Stimulated activated CD8-positive, alpha-beta memory T cell treated with anti-CD3 and anti-CD28 coated beads, Interleukin-4, amount 100 ng/mL, for 1 hour (primary cell): Measurements from ENCODE around the gene DHRSX.
"Not testable (repeated sequence)": the region's sequence is repeated elsewhere in the genome, so short reads cannot be mapped to it uniquely, and the experiment has no call there.

Source experiments
- DNase-seq, 2 donors: peaks; one replicate each; pipeline ENCODE4 v3.0.0-alpha.2; 2020; ENCODE audit warnings: low read depth in 2 of 2, low spot score in 1 of 2

Gene DHRSX

GRCh38 chrX:2266445-2267349 is 234.1 kb downstream of the DHRSX start:
- DNase-seq, result no peak

- not testable (repeated sequence) for DNase-seq
Measured at GRCh38 chrX:2265658-2266444, 234.9 kb downstream of the DHRSX start.

DNA sequence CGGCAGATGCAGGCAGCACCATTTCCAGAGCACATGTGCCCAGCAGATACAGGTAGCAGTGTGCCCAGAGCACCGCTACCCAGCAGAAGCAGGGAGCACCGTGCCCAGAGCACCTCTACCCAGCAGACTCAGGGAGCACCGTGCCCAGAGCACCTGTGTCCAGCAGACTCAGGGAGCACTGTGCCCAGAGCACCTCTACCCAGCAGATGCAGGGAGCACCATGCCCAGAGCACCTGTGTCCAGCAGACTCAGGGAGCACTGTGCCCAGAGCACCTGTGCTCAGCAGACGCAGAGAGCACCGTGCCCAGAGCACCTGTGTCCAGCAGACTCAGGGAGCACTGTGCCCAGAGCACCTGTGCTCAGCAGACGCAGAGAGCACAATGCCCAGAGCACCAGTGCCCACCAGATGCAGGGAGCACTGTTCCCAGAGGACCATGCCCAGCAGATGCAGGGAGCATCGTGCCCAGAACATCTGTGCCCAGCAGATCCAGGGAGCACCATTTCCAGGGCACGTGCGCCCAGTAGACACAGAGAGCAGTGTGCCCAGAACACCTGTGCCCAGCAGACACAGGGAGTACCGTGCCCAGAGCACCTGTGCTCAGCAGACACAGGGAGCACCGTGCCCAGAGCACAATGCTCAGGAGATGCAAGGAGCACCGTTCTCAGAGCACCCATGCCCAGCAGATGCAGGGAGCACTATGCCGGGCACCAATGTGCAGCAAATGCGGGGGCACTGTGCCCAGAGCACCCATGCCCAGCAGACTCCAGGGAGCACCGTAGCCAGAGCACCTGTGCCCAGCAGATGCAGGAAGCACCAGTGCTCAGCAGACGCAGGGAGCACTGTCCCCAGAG is 236.4 kb downstream of the DHRSX start:
- no peak for DNase-seq

DNA sequence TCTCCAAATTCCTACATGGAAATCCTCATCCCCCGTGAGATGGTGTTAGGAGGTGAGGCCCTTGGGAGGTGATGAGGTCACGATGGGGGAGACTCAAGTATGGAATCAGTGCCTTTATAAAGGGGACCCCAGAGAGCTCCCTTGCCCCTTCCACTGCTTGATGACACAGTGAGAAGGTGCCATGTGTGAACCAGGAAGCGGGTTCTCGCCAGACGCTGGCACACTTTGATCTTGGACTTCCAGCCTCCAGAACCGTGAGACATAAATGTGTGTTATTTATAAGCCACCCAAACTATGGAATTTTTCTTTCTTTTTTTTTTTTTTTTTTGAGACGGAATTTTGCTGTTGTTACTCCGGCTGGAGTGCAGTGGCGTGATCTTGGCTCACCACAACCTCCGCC is 237.6 kb downstream of the DHRSX start:
- no peak for DNase-seq

DNA sequence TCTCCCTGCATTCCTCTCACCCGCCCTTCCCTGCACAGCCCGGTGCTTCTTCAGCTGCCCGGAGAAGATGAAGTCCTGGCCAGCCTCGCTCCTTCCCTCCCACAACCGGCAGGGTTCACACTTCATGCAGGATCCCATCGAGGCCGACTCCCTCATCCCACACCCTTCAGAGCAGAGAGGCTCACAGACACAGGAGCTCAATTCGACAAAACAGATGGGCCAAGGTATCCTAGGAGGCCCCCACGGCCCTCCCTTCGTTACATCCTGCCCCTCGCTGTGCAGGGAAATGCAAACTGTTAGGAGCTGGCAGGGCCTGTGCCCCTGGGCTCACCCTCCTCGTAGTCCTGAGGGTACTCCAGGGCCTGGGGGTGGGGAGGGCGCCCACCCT is 238.1 kb downstream of the DHRSX start:
- no peak for DNase-seq

DNA sequence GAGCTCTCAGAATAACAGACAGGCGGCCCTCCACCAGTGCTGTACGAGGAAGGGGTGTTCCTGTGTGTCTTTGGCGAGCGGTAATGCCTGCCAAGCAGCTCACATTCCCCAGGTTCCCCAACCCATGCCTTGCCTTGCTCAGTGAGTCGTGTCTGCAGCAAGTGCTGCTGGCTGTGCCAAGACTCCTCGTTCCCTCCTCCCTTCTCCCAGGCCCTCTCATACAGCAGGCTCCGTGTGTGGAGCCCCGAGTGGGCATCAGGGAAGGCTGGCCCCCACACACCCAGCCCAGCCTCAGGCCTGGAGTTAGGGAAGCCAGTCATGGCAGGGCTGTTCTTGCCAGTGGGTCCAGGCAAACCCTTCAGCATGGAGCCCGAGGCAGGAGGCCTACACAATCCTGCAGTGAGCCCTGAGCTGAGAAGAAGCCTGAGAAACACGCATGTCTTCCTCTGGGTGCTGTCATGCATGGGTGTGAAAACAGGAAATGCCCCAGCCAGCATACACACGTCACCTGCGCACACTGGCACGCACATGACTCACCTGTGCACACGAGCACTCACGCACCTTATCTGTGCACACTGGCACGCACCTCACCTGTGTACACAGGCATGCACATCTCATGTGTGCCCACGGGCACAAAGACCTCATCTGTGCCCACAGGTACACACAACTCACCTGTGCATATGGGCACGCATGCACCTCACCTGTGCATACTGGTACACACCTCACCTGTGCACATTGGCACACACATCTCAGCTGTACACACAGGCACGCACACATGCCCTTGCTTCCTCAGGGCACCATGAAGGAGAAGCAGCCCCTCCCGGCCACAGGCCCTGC is 238.7 kb downstream of the DHRSX start:
- DNase-seq, result no peak

DNA sequence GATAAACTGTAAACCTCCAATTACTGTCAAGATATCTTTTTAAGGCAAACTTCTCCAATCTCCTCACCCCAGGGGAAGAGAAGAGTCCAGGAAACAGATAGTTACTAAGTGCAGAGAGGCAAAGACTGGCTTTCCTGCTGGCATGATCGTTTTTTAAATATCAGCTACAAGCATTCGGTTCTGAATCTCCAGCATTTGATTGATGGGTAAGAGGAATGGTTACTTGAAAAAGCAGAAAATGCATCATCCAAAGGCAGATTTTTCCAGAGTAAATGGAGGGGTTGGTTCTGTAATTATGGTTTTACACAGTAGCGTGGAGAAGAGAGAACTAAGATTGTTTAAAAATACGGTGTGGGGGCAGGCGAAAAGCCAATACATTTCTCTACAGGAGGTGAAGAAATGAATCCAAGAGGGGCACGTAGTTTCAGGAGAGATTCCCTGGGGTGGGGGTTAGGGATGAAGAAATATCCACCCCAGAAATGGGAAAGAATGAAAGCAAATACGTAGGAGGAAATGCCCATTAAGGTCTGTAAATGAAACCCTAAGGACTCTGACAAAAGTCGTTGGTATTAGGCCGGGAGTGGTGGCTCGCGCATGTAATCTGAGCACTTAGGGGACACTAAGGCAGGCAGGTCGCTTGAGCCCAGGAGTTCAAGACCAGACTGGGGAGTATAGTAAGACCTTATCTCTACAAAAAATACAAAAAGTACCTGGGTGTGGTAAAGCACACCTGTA is 248.3 kb downstream of the DHRSX start:
- DNase-seq, result no peak

DNA sequence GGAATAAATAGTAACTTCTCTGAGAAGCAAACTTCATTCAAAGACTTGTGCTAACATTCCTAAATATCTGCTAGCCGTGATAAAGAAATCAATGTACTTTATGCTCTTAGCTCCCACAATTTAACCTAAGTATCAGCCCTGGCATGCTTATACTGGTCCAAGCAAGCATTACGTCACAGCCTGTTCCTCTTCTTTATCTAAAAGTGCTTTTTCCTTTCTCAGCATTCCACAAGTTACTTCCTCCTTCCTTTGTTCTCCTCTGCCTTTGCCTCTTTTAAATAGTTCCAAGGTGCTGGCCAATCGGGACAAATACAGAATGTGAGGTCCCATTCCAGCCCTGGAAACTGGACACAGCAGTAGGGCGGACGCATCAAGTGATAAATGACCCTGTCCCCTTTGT is 249.6 kb downstream of the DHRSX start:
- no peak for DNase-seq

GRCh38 chrX:2243913-2244460 is 256.8 kb downstream of the DHRSX start:
- no peak for DNase-seq

GRCh38 chrX:2242980-2243379 is 257.8 kb downstream of the DHRSX start:
- DNase-seq, result no peak

- DNase-seq, result no peak
Measured at GRCh38 chrX:2242326-2242725, 258.4 kb downstream of the DHRSX start.

GRCh38 chrX:2241496-2241895 is 259.3 kb downstream of the DHRSX start:
- not testable (repeated sequence) for DNase-seq

DNA sequence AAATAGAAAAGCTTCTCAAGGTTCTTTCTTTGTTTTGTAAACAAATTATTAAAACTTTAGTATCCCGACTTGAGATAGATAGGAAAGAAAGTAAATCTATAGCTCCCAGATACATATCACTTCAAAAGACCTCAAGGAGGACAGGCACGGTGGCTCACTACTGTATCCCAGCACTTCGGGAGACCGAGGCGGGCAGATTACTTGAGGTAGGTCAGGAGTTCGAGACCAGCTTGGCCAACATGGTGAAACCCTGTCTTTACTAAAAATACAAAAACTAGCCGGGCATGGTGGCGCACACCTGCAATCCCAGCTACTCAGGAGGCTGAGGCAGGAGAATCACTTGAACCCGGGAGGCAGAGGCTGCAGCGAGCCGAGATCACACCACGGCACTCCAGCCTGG is 260.0 kb downstream of the DHRSX start:
- DNase-seq, result not testable (repeated sequence)

DNA sequence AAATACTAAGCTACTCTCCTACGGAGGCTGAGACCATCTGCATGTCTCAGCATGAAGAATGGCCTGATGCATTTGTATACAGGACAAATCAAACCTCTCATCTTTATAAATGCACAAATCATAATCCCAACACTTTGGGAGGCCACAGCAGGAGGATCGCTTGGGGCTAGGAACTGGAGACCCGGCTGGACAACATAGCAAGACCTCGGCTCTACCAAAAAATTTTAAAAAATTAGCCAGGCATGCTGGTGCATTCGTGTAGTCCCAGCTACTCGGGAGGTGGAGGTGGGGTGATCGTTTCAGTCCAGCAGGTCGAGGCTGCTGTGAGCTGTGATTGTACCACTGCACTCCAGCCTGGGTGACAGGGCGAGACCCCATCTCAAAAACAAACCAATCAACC is 262.8 kb downstream of the DHRSX start:
- DNase-seq, result no peak

- DNase-seq, result no peak
Measured at GRCh38 chrX:2231570-2232192, 269.1 kb downstream of the DHRSX start.

GRCh38 chrX:2230457-2230856 is 270.3 kb downstream of the DHRSX start:
- DNase-seq, result no peak

DNA sequence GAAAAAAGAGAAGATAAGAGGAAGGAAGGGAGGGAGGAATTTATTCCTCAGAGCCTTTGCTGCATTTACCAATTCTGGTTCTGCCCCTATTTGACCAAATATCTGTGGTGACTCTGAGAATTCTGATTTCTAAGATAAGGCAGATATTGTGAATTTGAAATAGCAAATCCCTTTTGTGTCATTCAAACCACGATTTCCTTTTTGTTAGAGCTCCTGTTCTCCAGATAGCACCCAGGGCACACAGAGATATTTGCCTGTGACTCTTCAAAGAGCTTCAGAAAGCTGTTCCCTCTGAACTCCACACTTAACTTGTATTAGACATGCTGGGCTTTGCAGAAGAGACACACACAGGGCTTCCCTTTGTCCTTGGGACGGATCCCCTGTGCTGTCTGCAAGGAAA is 272.2 kb downstream of the DHRSX start:
- DNase-seq, result no peak

GRCh38 chrX:2226906-2227656 is 273.7 kb downstream of the DHRSX start:
- DNase-seq, result no peak
